ENCODE data around the gene TAF6. TPM values are rescaled to one million over a fixed set of nuclear protein-coding genes. Genes with fewer than 3 reads are reported as not detected.

The TAF6 gene
- total and polyA plus RNA-seq, 9 of the 15 experiments (the other 6 are each of a cell fraction or from before 2014, with no cell fraction given), result 0.78 to 78.7 (median 21.3) TPM

DNA sequence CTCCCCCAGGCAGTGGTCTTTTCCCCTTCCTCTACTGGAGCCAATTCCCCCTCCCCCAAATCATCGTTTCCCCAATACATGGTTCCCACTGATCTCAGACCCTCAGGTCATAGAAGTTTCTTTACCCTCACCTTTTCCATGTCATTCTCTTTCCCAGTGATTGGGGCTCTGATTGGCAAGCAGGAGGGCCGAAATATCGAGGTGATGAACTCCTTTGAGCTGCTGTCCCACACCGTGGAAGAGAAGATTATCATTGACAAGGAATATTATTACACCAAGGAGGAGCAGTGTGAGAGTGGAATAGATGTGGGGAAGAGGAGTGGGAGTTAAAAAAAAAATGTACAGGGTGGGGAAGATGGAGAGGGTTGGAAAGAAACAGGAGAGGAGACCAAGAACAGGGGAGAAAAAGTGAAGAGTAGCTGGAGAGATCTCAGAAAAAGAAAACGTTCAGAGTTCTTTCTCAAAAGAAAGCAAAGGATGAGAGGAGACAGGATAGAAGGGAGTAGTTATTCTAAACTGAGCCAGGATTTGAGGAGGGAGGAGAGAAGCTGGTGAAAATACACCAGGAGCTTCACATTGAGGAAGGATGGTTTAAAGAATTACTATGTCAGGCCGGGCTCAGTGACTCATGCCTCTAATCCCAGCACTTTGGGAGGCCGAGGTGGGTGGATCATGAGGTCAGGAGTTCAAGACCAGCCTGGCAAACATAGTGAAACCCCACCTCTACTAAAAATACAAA lies 29.5 kb downstream of the TAF6 start (continued):
- TF ChIP-seq CBX2 (IDR thresholded peaks at IDR 0.05; ENCODE audit: insufficient read depth, low read length, poor library complexity, severe bottlenecking) (no peak), BDP1 (IDR thresholded peaks at IDR 0.05; ENCODE audit: insufficient read depth, insufficient read length) (no peak), ARHGAP35 (IDR thresholded peaks at IDR 0.05; ENCODE audit: partially characterized antibody) (peak; percentile 52), ZNF280A (IDR thresholded peaks at IDR 0.05; ENCODE audit: low read depth, partially characterized antibody) (peak; percentile 8), HDAC1 (IDR thresholded peaks at IDR 0.05) (0 out of 4 replicates have a peak, but pooled peaks of 1 of the 2 experiments have one; percentile 6), ZBTB2 (IDR thresholded peaks at IDR 0.05) (peak; percentile 22; the same call in 1 of the 2 replicates), CEBPG (CRISPR knock-in tag; IDR thresholded peaks at IDR 0.05) (no peak), CEBPG (tag; conservative IDR thresholded peaks at IDR 0.05 in 1 of 2, IDR thresholded peaks at IDR 0.05 in 1 of 2) (no peak), PTBP1 (IDR thresholded peaks at IDR 0.05; ENCODE audit: low read depth, low read length) (0 out of 2 replicates have a peak, but pooled peaks have one; percentile 61), MIER1 (IDR thresholded peaks at IDR 0.05; ENCODE audit: low read depth) (no peak), SUPT5H (IDR thresholded peaks at IDR 0.05) (peak; percentile 8), FOXK2 (conservative IDR thresholded peaks at IDR 0.05 in 1 of 2, IDR thresholded peaks at IDR 0.05 in 1 of 2; ENCODE audit: low read depth in 2 of 2) (no peak), HES1 (IDR thresholded peaks at IDR 0.05; ENCODE audit: low read depth) (no peak)
- TF ChIP-seq, protein P1, sequence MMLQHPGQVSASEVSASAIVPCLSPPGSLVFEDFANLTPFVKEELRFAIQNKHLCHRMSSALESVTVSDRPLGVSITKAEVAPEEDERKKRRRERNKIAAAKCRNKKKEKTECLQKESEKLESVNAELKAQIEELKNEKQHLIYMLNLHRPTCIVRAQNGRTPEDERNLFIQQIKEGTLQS (IDR thresholded peaks at IDR 0.05), result peak; percentile 59
- TF ChIP-seq, protein P1 (CRISPR knock-in tag; conservative IDR thresholded peaks at IDR 0.05), result no peak
- TF ChIP-seq, protein P2, sequence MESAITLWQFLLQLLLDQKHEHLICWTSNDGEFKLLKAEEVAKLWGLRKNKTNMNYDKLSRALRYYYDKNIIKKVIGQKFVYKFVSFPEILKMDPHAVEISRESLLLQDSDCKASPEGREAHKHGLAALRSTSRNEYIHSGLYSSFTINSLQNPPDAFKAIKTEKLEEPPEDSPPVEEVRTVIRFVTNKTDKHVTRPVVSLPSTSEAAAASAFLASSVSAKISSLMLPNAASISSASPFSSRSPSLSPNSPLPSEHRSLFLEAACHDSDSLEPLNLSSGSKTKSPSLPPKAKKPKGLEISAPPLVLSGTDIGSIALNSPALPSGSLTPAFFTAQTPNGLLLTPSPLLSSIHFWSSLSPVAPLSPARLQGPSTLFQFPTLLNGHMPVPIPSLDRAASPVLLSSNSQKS (CRISPR knock-in tag; IDR thresholded peaks at IDR 0.05), result no peak

Data from K562 (cell line).